OCI-LY1 (cell line): Measurements from ENCODE around the gene LIPH.

Experiments used
- CTCF ChIP-seq: fragments of 200-600 bp; sonication (generic), shearing (Covaris generic); IDR thresholded peaks from 2 replicates; pipeline ENCODE4 v1.5.1; 2017; ENCODE audit warnings: mild to moderate bottlenecking, antibody characterized with exemption, low read length, moderate library complexity, mixed read lengths
- EZH2 ChIP-seq: fragments of 200-600 bp; sonication (generic), shearing (Covaris generic); IDR thresholded peaks from 2 replicates; pipeline ENCODE4 v1.8.0; 2017; ENCODE audit warnings: borderline replicate concordance, mixed run types, mild to moderate bottlenecking, antibody characterized with exemption, low read length, moderate library complexity, mixed read lengths

- TF ChIP-seq CTCF (no peak), EZH2 (no peak)
Observed at GRCh38 chr3:185572183-185572582, 19.8 kb upstream of the LIPH start.
